HG02588 (cell line): ENCODE data around the gene ATP6V0C.
A peak's percentile ranks its signal among the peaks of the same experiment; 100 is the strongest.

ENCODE experiments used
- ATAC-seq: cut with Tn5 transposase; IDR thresholded peaks from one replicate; pipeline ENCODE4 v1.9.1; 2021; ENCODE audit warnings: mild to moderate bottlenecking, moderate library complexity; ENCODE audit not compliant: unreplicated experiment

Gene ATP6V0C

DNA sequence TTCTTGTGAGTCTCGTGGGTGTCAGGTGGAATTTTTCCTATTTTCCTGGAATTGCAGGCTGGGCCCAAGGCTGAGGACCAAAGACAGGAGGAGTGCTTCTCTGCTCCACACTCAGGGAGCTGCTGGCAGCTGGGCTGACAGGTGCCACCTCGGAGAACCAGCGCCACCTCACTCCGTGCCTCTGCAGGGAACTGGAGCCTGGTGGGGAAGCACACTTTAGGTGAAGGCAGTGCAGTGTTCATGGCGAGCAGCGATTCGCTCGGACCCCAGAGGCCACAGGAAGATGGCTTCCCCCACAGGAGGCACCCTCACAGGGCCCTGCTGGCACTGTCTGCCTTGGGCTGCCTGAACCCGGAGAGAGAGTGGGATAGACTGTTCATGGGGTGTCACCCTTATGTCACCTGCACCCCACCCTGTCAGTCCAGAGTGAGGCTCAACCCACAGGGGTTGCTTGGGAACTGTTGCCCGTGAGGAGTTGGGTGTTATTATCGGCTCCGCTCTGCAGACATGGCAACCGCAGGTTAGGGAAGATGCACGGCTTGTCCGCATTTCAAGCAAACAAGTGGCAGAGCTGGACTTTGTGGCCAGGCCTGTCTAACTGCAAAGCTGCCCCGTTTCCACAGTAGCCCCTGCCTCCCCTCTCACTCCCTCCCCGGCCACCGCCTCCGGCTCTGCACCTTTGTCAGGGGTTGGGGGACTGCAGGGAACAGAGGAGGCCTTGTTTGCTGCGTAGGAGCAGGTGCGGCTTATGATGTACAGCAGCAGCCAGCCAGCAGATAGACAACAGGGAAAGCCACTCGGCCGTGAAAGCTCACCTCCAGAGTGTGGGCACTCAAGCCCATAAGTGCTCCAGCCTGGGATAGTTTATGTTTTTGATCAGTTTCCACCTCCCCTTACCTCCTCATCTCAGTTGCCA, 23.3 kb upstream of the ATP6V0C start:
- no peak for ATAC-seq

DNA sequence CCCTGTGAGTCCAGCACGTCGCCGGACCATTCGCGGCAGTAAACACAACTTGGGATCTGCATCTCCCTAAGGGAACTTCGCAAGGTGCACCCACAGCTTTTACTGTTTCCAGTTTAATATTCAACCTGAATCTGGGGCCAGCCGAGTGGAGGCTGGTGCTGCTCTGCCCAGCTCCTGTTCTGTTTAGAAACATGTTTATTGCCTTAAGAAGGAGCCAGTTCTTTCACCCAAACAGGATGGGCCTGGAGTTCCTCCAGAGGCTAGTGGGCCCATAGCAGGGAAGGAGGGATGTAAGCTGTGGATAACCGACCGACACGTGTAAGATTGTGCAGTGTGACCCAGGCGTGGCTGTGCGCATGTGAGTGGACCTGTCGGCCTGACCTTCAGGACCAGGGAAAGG, 21.5 kb upstream of the ATP6V0C start:
- ATAC-seq: no peak

DNA sequence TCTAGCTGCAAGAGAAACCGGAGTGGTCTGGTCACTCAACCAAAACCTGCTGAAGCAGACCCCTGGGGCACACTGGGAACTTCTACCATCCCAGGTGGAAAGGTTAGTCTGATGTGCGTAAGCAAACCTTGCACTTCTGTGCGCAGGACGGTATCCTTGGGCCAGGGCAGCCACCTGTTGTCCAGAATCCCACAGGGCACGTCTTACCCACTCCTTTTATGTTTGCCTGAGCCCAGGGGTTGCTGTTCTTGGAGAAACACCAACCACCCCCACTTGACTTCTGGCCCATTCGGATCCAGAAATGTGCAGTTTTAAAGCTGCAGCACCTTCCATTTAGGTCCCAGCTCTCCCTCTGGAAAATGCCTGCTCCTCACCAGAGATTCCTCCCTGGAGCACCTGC, 20.1 kb upstream of the ATP6V0C start:
- ATAC-seq: no peak

DNA sequence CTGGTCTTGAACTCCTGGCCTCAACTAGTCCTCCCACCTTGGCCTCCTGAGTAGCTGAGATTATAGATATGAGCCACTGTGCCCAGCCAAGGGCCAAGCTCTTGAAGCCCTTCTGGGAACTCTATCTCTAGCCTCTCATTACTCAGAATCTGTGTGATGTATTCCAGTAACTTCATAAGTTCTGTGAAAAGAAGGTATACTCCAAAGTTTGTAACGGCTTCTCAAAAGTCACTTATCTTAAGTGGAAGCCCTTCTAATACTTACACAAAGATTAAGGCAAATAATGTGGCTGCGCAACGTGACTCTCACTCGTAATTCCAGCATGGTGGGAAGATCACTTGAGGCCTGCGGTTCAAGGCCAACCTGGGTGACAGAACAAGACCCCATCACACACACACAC, 19.1 kb upstream of the ATP6V0C start:
- no peak for ATAC-seq

DNA sequence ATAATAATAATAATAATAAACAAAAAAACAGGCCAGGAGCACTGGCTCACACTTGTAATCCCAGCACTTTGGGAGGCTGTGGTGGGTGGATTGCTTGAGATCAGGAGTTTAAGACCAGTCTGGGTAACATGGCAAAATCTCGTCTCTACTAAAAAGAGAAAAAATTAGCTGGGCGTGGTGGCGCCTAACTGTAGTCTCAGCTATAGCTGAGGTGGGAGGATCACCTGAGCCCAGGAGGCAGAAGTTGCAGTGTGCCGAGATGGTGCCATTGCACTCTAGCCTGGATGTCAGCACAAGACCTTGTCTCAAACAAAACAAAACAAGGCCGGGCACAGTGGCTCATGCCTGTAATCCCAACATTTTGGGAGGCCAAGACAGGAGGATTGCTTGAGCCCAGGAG, 18.7 kb upstream of the ATP6V0C start:
- ATAC-seq: no peak

DNA sequence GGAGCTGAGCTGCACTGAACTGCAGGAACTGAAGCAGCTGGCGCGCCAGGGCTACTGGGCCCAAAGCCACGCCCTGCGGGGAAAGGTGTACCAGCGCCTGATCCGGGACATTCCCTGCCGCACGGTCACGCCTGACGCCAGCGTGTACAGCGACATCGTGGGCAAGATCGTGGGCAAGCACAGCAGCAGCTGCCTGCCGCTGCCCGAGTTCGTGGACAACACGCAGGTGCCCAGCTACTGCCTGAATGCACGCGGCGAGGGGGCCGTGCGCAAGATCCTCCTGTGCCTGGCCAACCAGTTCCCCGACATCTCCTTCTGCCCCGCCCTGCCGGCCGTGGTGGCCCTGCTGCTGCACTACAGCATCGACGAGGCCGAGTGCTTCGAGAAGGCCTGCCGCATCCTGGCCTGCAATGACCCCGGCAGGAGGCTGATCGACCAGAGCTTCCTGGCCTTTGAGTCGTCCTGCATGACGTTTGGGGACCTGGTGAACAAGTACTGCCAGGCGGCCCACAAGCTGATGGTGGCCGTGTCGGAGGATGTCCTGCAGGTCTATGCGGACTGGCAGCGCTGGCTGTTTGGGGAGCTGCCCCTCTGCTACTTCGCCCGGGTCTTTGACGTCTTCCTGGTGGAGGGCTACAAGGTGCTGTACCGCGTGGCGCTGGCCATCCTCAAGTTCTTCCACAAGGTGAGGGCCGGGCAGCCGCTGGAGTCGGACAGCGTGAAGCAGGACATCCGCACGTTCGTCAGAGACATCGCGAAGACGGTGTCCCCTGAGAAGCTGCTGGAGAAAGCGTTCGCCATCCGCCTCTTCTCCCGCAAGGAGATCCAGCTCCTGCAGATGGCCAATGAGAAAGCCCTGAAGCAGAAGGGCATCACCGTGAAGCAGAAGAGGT, 17.3 kb upstream of the ATP6V0C start:
- no peak for ATAC-seq

DNA sequence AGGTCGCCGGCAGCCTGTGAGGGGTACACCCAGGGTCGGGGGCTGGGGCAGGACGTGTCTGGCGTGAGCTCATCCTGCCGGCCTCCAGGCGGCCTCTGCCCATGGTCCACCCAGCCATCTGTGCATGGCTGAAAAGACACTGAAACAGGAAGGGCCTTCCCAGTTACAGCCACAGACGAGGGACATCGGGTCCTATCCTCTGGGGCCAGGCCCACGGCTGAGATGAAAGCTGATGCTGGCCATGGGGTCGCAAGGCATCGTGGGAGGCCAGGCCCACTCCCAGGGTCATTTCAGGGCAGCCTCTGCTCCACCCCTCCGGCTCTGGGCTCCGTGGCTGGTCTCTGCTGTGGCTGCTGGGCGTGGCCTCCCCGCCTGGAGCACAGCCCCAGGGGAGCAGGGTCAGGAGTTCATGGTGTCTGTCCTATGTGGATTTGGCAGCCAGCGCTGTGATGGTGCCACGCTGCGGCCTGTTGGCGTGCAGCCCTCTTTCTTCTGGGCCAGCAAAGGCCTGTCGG, 16.6 kb upstream of the ATP6V0C start:
- ATAC-seq: no peak

DNA sequence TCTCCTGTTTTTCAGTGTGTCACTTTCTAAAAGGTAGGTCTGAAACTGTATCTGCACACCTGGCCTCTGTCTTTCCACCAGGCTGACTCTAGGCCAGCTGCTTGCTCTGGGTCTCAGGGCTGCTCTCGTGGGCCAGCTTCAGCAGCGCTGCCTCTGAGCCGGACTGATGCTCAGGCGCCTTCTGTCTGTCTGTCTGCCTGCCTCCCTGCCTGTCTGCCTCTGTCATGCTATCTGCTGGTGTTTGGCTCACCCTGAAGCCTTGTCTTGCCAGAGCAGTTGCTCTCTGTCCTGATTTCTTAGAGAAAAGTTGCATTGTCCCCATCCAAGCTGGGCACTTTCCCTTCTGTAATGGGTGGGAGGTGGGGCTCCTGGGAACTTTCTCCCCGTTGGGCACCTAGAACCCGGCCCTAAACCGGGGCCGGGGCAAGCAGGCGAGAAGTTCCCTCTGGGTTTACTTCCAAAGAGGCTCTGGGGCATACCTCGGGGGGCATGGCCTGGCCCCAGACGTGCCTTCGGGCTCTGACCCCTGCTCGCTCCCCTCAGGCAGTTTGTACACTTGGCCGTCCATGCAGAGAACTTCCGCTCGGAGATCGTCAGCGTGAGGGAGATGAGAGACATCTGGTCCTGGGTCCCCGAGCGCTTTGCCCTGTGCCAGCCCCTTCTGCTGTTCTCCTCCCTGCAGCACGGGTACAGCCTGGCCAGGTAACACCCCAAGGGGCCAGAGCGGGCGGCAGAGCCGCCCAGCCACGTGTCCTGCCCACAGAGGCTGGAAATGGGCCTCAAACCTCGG, 15.9 kb upstream of the ATP6V0C start:
- no peak for ATAC-seq

DNA sequence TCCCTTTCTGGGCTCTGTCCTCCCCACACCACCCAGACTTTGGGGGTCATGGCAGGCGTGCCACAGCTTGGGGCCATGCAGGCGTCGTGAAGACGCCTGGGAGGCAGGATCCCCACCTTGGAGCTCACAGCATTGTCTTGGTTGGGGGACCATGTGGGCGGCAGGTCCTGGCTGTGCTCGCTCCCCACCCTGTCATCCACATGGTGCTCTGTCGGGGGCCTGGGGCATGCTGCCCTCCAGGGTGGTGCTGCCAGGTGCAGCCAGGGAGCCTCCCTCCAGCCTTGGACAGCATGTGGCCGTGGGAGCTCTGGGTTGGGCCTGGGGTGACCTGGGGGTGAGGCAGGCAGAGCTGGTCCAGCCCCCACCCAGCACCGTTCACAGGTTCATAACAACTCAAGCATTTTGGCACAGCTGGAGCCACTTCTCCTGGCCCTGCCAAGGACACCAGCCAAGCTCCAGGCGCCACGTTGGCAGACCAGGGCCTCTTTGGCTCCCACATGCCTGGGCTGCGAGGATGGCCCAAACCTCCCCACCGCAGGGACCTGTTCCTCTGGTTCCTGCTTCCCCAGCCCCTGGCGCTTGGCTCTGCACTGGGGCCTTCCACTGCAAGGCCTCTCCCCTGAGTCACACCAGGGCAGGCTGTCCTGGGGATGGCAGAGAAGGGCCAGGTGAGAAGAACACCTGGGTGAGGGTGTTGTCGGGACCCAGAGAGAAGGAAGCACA, 15.1 kb upstream of the ATP6V0C start:
- no peak for ATAC-seq

DNA sequence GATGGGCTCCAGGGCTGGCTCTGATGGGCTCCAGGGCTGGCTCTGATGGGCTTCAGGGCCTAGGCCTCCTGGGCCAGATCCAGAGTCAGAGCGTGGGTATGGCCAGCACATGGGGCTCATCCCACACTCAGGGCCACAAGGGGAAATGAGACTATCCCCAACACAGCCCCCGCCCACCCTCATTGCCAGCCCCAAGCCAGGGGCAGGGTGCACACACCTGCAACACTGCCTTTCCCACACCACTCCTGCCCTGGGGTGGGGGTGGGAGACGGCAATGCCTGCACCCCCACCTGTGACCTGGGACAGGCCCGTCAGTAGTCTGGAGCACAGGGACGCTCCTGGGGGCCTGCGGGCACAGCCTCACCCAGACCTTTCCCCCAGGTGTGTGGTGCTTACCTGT, 14.3 kb upstream of the ATP6V0C start:
- ATAC-seq: no peak

DNA sequence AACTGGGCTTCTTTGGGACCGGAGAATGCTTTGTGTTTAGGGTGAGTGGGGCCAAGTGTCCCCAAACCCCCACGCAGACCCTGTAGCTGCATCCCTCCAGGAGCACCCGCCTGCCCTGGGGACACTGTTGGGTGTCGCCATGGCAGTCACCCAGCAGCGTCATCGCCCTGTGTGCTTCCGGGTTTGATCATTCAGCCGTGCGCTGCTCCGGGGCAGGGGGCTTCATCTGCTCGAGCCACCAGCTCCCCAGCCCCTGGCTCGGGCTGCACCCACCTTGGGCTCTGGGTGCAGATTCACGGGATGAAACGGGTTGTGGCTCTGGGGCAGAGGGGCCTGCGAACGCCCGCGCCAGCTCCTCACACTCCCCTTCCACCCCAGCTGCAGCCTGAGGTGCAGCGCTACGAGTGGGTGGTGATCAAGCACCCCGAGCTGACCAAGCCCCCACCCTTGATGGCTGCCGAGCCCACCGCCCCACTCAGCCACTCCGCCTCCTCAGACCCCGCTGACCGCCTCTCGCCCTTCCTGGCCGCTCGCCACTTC, 13.8 kb upstream of the ATP6V0C start:
- no peak for ATAC-seq

DNA sequence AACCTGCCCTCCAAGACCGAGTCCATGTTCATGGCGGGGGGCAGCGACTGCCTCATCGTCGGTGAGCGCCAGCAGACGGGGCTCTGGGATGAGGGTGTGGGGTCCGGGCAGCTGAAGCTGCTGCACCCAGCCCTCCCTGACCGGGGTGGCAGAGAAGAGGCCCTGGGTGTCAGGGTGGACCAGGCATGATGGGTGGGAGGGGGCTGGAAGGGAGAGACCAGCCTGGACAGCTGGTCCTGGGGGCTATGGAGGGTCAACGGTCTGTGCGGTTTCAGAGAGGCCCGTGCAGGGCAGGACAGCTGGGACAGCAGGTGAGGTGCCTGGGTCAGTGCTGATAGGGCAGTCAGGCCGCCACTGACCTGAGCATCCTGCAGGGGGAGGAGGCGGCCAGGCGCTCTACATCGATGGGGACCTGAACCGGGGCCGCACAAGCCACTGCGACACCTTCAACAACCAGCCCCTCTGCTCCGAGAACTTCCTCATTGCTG, 13.3 kb upstream of the ATP6V0C start:
- ATAC-seq: no peak

DNA sequence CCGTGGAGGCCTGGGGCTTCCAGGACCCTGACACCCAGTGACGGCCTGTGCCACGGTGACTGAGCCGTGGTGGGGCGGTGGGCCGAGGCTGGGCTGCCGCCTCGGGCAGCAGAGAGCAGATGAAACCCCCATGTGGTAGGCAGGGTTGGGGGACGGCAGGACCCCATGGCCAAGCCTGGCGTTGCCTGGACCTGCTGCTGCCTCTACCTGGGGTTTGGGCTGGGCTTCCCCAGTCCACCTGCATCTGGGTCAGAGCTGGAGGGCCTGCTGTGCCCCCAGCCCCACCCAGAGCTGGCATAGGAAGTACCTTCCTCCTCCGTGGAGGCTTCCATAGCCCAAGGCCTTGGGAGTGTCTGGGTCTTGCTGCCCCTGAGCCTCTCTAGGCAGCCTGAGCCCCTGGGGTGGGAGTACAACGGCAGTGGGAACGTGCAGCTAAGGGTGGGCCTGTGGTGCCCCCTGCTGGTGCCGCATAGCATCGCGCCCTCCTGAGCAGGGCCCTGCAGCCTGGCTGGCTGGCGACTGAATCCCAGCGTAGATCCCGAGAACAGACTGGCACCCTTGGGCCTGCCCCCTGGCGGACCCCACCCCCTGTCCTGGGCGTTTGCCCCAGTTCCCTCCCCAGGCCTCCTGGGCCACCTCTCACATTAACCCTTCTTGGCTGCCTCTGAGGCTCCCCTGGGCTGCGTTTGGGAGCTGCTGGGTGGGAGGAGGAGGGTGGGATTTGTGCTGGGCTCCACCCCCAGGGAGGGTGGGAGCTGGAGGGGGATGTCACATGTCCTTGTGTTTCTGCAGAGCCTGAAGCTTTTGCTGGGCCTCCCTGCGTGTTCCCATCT, 12.6 kb upstream of the ATP6V0C start:
- no peak for ATAC-seq

DNA sequence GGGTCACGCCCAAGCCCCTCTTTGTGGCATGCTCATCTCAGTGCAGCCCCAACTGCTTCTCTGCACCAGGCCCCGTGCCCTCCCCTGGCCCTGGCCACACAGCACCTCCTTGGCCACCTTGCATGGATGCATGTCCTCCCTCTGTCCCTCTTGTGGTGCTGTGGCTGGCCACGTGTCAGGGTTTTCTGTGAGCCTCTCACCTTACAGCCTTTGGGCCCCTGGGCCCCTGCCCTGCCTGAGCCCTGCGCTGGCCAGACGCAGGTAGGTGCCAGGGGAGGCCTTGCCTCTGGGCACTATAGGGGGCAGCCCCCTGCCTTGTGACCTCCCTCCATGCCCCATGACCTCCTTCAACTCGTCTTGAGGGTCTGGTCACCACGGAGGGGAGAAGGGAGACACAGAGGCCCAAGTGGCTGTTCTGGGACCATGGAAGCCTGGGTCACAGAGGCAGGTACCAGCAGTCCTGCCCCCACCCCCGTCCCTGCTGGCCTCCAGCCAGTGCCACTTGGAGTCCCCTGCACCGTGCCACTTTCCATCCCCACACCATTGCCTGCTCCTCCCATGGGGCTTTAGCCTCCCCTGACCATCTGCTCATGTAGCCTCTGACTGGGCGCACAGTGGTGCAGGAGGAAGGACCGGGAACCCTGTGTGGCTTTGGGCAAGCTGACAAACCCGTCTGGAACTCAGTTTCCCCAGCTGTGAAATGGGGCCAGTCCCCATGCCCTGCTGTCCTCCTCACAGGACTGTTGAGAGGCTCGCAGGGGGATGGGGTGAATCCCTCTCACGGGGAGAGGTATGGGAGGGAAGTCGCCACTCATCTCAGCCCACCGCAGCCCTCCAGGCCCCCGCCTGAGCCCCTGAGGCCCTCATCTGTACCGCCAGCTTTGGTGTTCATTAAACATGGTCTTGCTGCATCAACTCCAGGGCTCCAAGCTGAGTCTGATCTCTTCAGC, 11.5 kb upstream of the ATP6V0C start:
- ATAC-seq: no peak

DNA sequence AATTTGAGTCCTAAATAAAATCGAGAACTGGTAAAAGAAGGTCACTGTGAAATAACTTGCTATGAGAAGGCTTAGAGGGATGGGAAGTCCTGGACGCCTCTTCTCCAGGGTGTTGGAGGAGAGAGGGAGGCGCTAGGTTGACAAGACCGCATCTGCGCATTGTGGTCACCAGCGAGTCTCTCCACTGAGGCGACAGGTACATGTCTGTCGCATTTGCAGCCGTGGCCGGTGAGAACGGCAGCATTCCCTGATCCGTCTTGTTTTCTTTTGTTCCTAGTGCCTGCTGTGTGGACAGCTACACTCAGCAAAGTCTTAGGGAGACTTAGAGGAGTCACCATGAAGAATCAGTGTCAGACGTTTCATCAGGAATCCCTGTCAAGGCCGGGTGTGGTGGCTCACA, 8.1 kb upstream of the ATP6V0C start:
- no peak for ATAC-seq

DNA sequence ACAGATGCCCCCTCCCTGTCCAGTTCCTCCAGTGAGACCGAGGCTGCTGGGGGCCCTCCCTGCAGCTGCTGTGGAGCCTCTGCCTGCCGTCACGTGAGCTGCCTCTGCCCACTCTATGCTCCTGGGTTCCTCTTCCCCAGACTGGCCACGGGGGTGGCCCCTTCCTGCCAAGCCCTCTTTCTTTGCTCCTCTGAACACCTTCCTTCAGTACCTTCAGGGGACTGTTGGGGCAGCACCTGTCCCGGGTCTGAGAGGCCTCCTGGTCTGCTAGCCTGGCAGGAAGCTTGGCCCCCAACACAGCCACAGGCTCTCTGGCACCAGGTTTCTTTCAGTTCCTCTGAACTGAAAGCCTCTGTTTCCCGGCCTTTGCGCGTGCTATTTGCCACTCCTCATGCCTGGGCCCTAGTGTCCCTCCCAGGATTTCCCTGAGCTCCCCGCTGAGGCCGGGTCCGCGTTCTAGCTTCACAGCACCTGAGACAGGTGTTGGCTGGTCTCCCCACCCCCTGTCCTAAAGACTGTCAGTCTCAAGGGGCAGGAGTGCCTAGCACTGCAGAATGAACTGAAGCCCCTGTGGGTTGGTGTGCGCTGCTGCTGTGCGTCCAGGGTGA, 6.6 kb upstream of the ATP6V0C start:
- peak; percentile 50 for ATAC-seq

DNA sequence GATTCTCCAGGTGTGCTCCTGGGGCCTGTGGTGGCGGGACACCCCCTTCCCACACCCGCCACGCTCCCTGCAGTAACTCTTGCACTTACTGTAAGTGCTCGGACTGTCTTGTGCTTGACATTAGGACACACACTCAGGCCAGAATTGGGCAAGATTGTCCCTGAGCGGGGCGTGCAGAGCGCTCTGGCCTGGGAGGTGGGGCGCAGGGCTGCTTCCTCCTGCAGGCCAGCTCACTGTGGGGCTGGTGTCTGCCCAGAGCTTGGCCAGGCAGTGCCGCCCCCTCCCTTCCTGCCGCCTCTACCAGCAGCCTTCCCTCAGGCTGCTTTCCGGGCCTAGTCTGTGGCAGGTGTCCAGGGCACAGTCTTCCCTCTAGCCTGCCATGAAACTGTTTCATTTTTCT, 6.1 kb upstream of the ATP6V0C start:
- ATAC-seq: peak; percentile 7
